ENCODE measurements around the gene MBD3L4. TPM values are rescaled to one million over a fixed set of nuclear protein-coding genes. Genes with fewer than 3 reads are reported as not detected.
A peak's percentile ranks its signal among the peaks of the same experiment; 100 is the strongest.

The MBD3L4 gene
- total RNA-seq, 6 experiments from 2014 or later, result not detected

DNA sequence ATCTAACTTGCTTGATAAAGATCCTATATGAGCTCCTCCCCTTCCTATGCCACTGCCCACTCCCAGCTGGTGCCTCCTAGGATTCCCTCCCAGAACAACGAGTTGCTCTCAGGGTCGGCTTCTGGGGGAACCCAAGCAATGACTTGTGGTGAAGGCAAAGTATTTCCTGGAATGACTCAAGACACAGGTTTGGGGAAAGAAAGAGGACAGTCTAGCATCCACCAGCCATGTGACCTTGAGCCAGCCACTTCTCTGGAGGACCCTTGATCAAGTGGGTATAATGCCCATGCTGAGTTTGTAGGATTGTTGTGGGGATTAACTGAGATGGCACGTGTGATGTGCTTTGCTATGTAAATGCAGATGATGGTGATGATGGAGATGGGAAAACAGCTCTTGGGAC, 51.7 kb downstream of the MBD3L4 start:
- no peaks in the 10 kb centered on the region for H3K9me3 ChIP-seq
- intact Hi-C loops (cut with DNase I), result no loop called here
- H3K36me3 ChIP-seq, result no peaks in the 10 kb centered on the region
- H3K4me3 ChIP-seq, result no peak overlapping the region
- no peaks in the 10 kb centered on the region for H3K27me3 ChIP-seq
- no peaks in the 10 kb centered on the region for H3K4me1 ChIP-seq
- peak in 1 of 4 donors; percentile 11 for ATAC-seq
- WGBS (ENCODE audit: insufficient coverage, low coverage, low lambda C conversion rate, missing lambda C conversion rate), result 52% methylated on average over 3 of the region's 3 CpGs
- no peak for DNase-seq
- TF ChIP-seq POLR2A (IDR thresholded peaks at IDR 0.05), result no peak
- TF ChIP-seq, protein P1, sequence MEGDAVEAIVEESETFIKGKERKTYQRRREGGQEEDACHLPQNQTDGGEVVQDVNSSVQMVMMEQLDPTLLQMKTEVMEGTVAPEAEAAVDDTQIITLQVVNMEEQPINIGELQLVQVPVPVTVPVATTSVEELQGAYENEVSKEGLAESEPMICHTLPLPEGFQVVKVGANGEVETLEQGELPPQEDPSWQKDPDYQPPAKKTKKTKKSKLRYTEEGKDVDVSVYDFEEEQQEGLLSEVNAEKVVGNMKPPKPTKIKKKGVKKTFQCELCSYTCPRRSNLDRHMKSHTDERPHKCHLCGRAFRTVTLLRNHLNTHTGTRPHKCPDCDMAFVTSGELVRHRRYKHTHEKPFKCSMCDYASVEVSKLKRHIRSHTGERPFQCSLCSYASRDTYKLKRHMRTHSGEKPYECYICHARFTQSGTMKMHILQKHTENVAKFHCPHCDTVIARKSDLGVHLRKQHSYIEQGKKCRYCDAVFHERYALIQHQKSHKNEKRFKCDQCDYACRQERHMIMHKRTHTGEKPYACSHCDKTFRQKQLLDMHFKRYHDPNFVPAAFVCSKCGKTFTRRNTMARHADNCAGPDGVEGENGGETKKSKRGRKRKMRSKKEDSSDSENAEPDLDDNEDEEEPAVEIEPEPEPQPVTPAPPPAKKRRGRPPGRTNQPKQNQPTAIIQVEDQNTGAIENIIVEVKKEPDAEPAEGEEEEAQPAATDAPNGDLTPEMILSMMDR (IDR thresholded peaks at IDR 0.05), result no peak
- no peak overlapping the region for H3K27ac ChIP-seq

GRCh38 chr19:6987850-6988249, 52.1 kb downstream of the MBD3L4 start:
- H3K36me3 ChIP-seq, result no peaks in the 10 kb centered on the region
- H3K4me3 ChIP-seq, result no peak overlapping the region
- H3K27ac ChIP-seq, result no peak overlapping the region
- TF ChIP-seq, protein P1 (IDR thresholded peaks at IDR 0.05), result no peak
- TF ChIP-seq POLR2A (IDR thresholded peaks at IDR 0.05), result no peak
- H3K27me3 ChIP-seq, result no peaks in the 10 kb centered on the region
- 9% methylated on average over 4 of the region's 4 CpGs for WGBS (ENCODE audit: insufficient coverage, low coverage, low lambda C conversion rate, missing lambda C conversion rate)
- no peak for DNase-seq
- no peaks in the 10 kb centered on the region for H3K9me3 ChIP-seq
- ATAC-seq, result peak in 3 of 4 donors; percentile 41 to 63 (median 61)
- intact Hi-C loops (cut with DNase I), result no loop called here
- no peaks in the 10 kb centered on the region for H3K4me1 ChIP-seq

Other genes starting within 250 kb of the MBD3L4 start
- 1 to 10 TPM in 2 of 6 experiments, under 1 TPM in 4; 0.18 to 3.3 (median 0.75) TPM for gene ADGRE1, start 152.6 kb downstream of the MBD3L4 start, total RNA-seq
- gene MBD3L2B, start 18.7 kb downstream of the MBD3L4 start, total RNA-seq, result not detected
- gene MBD3L5, start 9.6 kb downstream of the MBD3L4 start, total RNA-seq, result not detected
- not detected for gene MBD3L2, start 9.1 kb upstream of the MBD3L4 start, total RNA-seq
- not detected for gene MBD3L3, start 18.5 kb upstream of the MBD3L4 start, total RNA-seq
- gene ZNF557, start 29.5 kb upstream of the MBD3L4 start, total RNA-seq, result 1 to 10 TPM; 3.2 to 3.9 (median 3.5) TPM

Measured in right lobe of liver (tissue), 6 donors.